ENCODE results near the gene SIK3. TPM values are rescaled to one million over a fixed set of nuclear protein-coding genes. Genes with fewer than 3 reads are reported as not detected.
"Not testable (repeated sequence)": the region's sequence is repeated elsewhere in the genome, so short reads cannot be mapped to it uniquely, and the experiment has no call there.

The SIK3 gene
- total RNA-seq, 1 experiment from 2014 or later = 4.1 TPM

DNA sequence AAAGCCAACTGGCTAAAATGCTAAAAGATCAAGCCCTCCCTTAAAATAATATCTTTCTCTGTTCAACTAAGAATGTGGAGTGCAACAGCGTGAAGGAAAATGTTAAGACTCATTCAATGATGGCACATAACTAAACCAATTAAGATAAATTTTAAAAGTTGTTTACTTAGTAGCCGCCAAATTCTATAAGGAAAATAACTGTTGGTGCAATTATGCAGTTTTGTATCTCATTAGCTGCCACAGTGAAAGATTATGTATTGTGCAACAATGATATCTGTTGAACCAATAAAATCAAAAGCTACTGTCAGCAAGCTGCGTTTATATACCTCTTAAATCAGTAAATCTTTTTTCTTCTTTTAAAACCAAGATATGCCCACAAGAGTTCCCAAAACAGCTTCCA is 55.5 kb downstream of the SIK3 start:
- H3K27me3 ChIP-seq = no peaks in the 10 kb centered on the region
- H3K4me3 ChIP-seq = no peak overlapping the region
- no peak for DNase-seq
- no peaks in the 10 kb centered on the region for H3K9me3 ChIP-seq
- no peaks in the 10 kb centered on the region for H3K36me3 ChIP-seq

GRCh38 chr11:117039900-117040299 is 58.3 kb downstream of the SIK3 start:
- no peak overlapping the region for H3K4me3 ChIP-seq

DNA sequence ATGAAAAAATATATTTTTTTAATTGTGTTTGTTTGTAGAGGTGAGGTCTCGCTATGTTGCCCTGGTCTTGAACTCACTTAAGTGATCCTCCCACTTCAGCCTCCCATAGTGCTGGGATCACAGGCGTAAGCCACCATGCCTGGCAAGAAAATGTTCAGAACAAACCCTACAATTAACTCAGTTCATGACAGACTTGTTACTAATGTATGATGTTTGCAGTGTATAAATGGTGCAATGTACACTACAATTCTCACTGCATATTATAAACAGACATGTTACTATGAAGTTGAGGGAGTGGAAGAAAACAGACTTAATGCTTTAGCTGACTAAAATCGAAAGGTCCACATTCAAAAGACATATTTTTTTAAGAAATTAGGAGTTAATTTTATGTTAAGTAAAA is 59.0 kb downstream of the SIK3 start:
- no peaks in the 10 kb centered on the region for H3K36me3 ChIP-seq
- H3K27me3 ChIP-seq = no peaks in the 10 kb centered on the region
- H3K4me3 ChIP-seq = no peak overlapping the region
- DNase-seq = no peak
- no peaks in the 10 kb centered on the region for H3K9me3 ChIP-seq

More at GRCh38 chr11:117039900-117040299, 58.3 kb downstream of the SIK3 start:
- DNase-seq = no peak
- Histone ChIP-seq H3K9me3 (no peaks in the 10 kb centered on the region), H3K27me3 (no peaks in the 10 kb centered on the region), H3K36me3 (no peaks in the 10 kb centered on the region)

DNA sequence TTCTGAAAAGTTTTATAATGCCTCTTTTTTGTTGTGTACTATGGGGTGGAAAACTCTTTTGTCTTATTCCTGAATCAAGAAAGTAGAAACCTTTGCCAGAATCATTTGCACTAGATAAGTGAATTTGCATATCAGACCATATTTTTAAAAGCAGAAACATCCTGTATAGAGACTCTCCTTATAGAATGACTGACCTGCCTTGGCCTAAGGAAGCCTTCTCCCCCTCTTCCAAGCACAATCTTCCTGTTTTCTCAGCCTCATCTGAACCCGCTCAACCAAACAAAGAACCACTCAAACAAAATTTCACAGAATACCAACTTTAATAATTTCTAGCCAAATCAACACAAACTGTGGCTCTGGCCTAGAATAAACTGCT is 60.3 kb downstream of the SIK3 start:
- Histone ChIP-seq H3K36me3 (no peaks in the 10 kb centered on the region), H3K9me3 (no peaks in the 10 kb centered on the region), H3K27me3 (no peaks in the 10 kb centered on the region), H3K4me3 (no peak overlapping the region)
- DNase-seq = no peak

DNA sequence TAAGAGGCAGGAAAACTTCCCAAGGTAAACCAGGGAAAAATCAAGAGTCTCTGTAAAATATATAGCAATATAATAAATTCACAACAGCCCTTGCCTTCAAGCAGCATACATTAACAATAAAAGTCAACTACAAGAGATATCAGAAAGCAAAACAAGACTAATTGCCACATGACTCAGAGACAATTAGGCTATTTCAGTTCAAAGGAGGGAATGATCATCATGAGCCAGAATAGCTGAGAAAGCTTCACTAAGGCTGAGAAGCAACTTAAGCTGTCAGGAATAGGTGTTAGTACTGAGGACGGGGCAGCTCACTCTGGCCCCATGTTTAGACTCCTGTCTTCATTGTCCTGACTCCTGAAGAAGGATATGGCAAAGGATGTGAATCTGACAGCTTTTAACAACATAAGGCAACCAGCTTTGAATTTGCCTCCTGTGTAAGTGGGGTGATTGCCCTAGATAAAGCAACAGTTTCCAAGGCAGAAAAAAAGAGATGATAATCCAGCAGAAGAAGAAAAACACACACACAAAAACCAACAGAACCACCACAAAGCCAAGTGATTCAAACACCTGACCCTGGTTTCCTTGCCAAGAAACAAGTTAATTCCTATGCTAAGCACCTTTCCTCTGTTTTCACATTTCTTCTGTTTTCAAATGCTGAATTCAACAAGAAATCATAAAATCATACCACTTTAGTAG is 60.8 kb downstream of the SIK3 start:
- Histone ChIP-seq H3K36me3 (no peaks in the 10 kb centered on the region), H3K9me3 (no peaks in the 10 kb centered on the region), H3K4me3 (no peak overlapping the region), H3K27me3 (no peaks in the 10 kb centered on the region)
- DNase-seq = no peak

GRCh38 chr11:117034901-117035300 is 63.3 kb downstream of the SIK3 start:
- Histone ChIP-seq H3K36me3 (no peaks in the 10 kb centered on the region), H3K9me3 (no peaks in the 10 kb centered on the region), H3K27me3 (no peaks in the 10 kb centered on the region), H3K4me3 (no peak overlapping the region)
- DNase-seq = no peak

- H3K4me3 ChIP-seq = no peak overlapping the region
- H3K27me3 ChIP-seq = no peaks in the 10 kb centered on the region
- no peaks in the 10 kb centered on the region for H3K36me3 ChIP-seq
- H3K9me3 ChIP-seq = no peaks in the 10 kb centered on the region
- peak; percentile 17 for DNase-seq
Measured at GRCh38 chr11:117026593-117027330, 71.5 kb downstream of the SIK3 start.

DNA sequence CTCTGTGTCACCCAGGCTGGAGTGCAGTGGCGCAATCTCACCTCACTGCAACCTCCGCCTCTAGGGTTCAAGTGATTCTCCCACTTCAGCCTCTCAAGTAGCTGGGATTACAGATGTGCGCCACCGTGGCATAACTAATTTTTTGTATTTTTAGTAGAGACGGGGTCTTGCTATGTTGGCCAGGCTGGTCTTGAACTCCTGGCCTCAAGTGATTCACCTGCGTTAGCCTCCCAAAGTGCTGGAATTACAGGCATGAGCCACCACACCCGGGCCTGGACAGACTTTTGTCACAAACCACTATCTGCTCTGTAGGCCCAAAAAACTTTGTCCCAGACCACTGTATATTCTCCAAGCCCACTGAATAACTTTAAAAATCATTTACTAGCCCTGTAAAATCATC is 74.5 kb downstream of the SIK3 start:
- not testable (repeated sequence) for H3K36me3 ChIP-seq, H3K4me3 ChIP-seq, H3K9me3 ChIP-seq, H3K27me3 ChIP-seq, DNase-seq

GRCh38 chr11:117023178-117023577 is 75.0 kb downstream of the SIK3 start:
- Histone ChIP-seq H3K4me3 (no peak overlapping the region), H3K9me3 (no peaks in the 10 kb centered on the region), H3K36me3 (no peaks in the 10 kb centered on the region), H3K27me3 (no peaks in the 10 kb centered on the region)
- DNase-seq = no peak

DNA sequence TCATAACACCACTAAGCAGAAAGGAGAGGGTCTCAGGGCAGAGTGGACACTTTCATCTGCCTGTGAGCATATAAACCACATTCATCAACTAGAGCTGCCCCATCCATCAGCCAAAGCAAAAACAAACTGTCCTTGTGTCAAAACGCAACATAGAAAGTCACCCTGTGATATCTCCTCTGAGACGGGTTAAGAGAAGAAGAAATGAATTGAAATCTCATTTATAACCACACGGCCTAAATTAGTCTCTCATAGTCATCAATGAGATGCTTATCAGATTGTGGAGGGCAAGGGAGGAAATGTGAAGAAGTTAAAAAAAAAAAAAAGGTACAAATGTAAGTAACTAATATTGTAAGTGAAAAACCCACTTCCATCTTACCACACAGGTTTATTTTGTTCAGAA is 75.7 kb downstream of the SIK3 start:
- no peak for DNase-seq
- Histone ChIP-seq H3K36me3 (no peaks in the 10 kb centered on the region), H3K9me3 (no peaks in the 10 kb centered on the region), H3K4me3 (no peak overlapping the region), H3K27me3 (no peaks in the 10 kb centered on the region)

DNA sequence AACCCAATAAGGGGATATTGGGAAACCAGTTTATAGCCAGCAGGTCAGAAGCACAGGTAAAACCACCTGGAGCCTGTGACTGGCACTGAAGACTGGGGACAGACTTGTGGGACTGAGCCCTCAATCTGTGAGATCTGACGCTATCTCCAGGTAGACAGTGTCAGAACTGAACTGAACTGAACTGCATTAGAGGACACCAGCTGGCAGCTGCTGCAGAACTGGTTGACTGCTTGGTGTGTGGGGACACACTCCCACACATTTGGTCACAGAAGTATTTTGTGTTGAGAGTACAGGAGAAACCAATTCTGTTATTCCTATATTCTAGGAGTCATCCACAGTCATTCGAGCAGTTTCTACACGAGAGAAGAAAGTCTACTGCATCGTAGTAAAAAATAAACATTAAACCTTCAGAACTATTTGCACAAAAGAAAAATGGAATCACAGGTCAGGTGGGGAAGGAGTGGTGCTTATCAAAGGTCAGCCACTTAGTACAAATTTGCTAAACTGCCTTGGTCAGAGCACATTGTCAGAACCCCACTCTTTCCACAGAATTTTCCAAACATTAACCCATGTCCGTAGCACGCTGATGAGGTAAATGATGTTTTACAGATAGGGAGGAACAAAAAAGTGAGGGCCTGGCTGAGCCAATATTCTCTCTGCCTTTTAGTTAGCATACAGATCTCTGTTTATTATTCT is 77.2 kb downstream of the SIK3 start:
- H3K9me3 ChIP-seq = no peaks in the 10 kb centered on the region
- H3K27me3 ChIP-seq = no peaks in the 10 kb centered on the region
- no peaks in the 10 kb centered on the region for H3K36me3 ChIP-seq
- no peak for DNase-seq
- H3K4me3 ChIP-seq = no peak overlapping the region

GRCh38 chr11:117020287-117020686 is 77.9 kb downstream of the SIK3 start:
- Histone ChIP-seq H3K4me3 (no peak overlapping the region), H3K27me3 (no peaks in the 10 kb centered on the region)
- no peak for DNase-seq

GRCh38 chr11:117019871-117020270 is 78.4 kb downstream of the SIK3 start:
- Histone ChIP-seq H3K27me3 (no peaks in the 10 kb centered on the region), H3K4me3 (no peak overlapping the region), H3K36me3 (no peaks in the 10 kb centered on the region), H3K9me3 (no peaks in the 10 kb centered on the region)
- DNase-seq = no peak

More at GRCh38 chr11:117020287-117020686, 77.9 kb downstream of the SIK3 start:
- H3K36me3 ChIP-seq = no peaks in the 10 kb centered on the region
- no peaks in the 10 kb centered on the region for H3K9me3 ChIP-seq

DNA sequence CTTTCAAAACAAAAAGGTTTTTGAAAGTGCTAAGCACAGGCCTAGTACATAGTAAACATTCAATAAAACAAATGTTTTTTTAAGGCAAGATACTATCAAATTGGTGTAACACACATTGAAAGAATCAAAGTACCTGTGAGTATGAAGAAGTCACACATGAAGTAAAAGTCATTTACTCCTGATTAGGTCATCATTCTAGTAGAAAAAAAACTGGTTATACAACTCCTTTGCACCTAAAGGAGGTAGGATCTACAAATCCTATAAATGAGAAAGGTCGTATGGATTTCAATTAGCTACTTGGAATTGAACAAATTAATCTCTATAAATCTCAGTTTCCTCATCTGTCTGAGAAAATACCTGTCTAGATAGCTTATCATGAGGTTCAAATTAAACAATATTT is 80.8 kb downstream of the SIK3 start:
- Histone ChIP-seq H3K27me3 (no peaks in the 10 kb centered on the region), H3K9me3 (no peaks in the 10 kb centered on the region), H3K36me3 (no peaks in the 10 kb centered on the region), H3K4me3 (no peak overlapping the region)
- no peak for DNase-seq

DNA sequence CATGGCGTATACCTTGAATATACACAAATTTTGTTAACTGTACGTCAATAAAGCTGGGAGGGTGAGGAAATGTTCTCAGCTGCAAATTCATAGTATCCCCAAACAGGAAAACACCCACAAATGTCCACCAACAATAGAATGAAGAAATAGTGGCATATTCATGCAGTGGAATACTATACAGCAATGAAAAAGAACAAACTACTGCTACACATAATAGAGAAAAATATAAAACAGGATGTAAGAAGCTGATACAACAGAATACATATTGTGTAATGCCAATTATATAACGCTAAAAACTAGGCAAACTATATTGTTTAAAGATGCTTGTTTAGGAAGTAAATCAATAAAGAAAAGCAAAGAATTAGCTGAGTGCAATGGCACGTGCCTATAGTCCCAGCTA is 81.5 kb downstream of the SIK3 start:
- Histone ChIP-seq H3K9me3 (no peaks in the 10 kb centered on the region), H3K36me3 (no peaks in the 10 kb centered on the region), H3K27me3 (no peaks in the 10 kb centered on the region), H3K4me3 (no peak overlapping the region)
- DNase-seq = no peak

- Histone ChIP-seq H3K4me3 (no peak overlapping the region), H3K36me3 (no peaks in the 10 kb centered on the region)
Measured at GRCh38 chr11:117016246-117016645, 82.0 kb downstream of the SIK3 start.

GRCh38 chr11:117011541-117011898 is 86.7 kb downstream of the SIK3 start:
- DNase-seq = peak; percentile 84
- Histone ChIP-seq H3K4me3 (no peak overlapping the region), H3K36me3 (no peaks in the 10 kb centered on the region), H3K9me3 (no peaks in the 10 kb centered on the region), H3K27me3 (no peaks in the 10 kb centered on the region)

More at GRCh38 chr11:117016246-117016645, 82.0 kb downstream of the SIK3 start:
- no peaks in the 10 kb centered on the region for H3K9me3 ChIP-seq
- no peak for DNase-seq
- H3K27me3 ChIP-seq = no peaks in the 10 kb centered on the region
